H1 (cell line): ENCODE data around the gene TDRD6. TPM values are rescaled to one million over a fixed set of nuclear protein-coding genes. Genes with fewer than 3 reads are reported as not detected.

ENCODE experiments used
- CTCF ChIA-PET: fragments of 300-600 bp; sonication (Branson Sonifier 250); formaldehyde crosslinking; loops from one replicate; lab custom pipeline; 2021; ENCODE audit not compliant: partially characterized antibody; lab: Charles Lee
- POLR2A ChIA-PET: fragments of 300-600 bp; sonication (Branson Sonifier 250); formaldehyde crosslinking; loops from one replicate; lab custom pipeline; 2021; ENCODE audit warnings: inconsistent platforms; ENCODE audit not compliant: partially characterized antibody; lab: Charles Lee
- DNase-seq, 2 experiments: peaks; one replicate each; pipeline versions ENCODE4 v3.0.0 to v3.0.0-alpha.2; 2010 to 2022; ENCODE audit warnings: low spot score in 2 of 2, low read depth in 1 of 2, mixed read lengths in 1 of 2
- FAIRE-seq: peaks from 2 replicates; lab custom pipeline; 2011; peaks lifted over from hg19 to GRCh38; lab: Jason Lieb, UNC
- H2AFZ ChIP-seq: 2 replicates; pipeline ENCODE4 v1.8.1; 2012; ENCODE audit warnings: low read length, inconsistent platforms
- H2AK5ac ChIP-seq: 2 replicates; pipeline ENCODE4 v1.6.1; 2013; ENCODE audit warnings: low read depth, low read length
- H2BK120ac ChIP-seq: replicated peaks from 2 replicates; pipeline ENCODE3; 2013; ENCODE audit warnings: low read depth, low read length, inconsistent platforms
- H2BK12ac ChIP-seq: 2 replicates; pipeline ENCODE4 v1.6.1; 2013; ENCODE audit warnings: low read depth, low read length
- H2BK15ac ChIP-seq: 2 replicates; pipeline ENCODE4 v1.6.1; 2013; ENCODE audit warnings: low read length
- H2BK20ac ChIP-seq: 2 replicates; pipeline ENCODE4 v1.6.1; 2013; ENCODE audit warnings: low read length
- H2BK5ac ChIP-seq: 2 replicates; pipeline ENCODE4 v1.6.1; 2013; ENCODE audit warnings: low read depth, low read length
- H3K14ac ChIP-seq: 2 replicates; pipeline ENCODE4 v1.6.1; 2013; ENCODE audit warnings: inconsistent platforms; ENCODE audit not compliant: insufficient read length
- H3K18ac ChIP-seq: 2 replicates; pipeline ENCODE4 v1.6.1; 2013; ENCODE audit warnings: low read length; ENCODE audit errors: extremely low read depth
- H3K23ac ChIP-seq: 2 replicates; pipeline ENCODE4 v1.6.1; 2013; ENCODE audit warnings: inconsistent platforms; ENCODE audit not compliant: insufficient read length
- H3K23me2 ChIP-seq: 2 replicates; pipeline ENCODE4 v1.6.1; 2013; ENCODE audit warnings: low read depth, low read length
- H3K27ac ChIP-seq: 2 replicates; pipeline ENCODE4 v1.6.1; 2011; ENCODE audit warnings: low read depth, low read length, inconsistent platforms
- H3K27me3 ChIP-seq, 4 experiments: replicated peaks in 1 of 4; 1 replicate in 1 of 4; 2 replicates in 3 of 4; pipeline versions ENCODE4 v1.6.1 to v1.8.1; 2011 to 2013; ENCODE audit warnings: low read length in 3 of 4, mild to moderate bottlenecking in 3 of 4, inconsistent platforms in 2 of 4, mixed read lengths in 2 of 4, moderate library complexity in 1 of 4; ENCODE audit not compliant: control insufficient read depth in 3 of 4, insufficient read depth in 3 of 4; ENCODE audit errors: extremely low read depth in 1 of 4
- H3K36me3 ChIP-seq, 4 experiments: 2 replicates each; pipeline versions ENCODE4 v1.6.1 to v1.8.1; 2011 to 2013; ENCODE audit warnings: mild to moderate bottlenecking in 4 of 4, low read length in 3 of 4, moderate library complexity in 2 of 4, control low read depth in 1 of 4, inconsistent platforms in 1 of 4; ENCODE audit not compliant: insufficient read depth in 4 of 4, control insufficient read depth in 2 of 4
- H3K4ac ChIP-seq: replicated peaks from 2 replicates; pipeline ENCODE3; 2013; ENCODE audit warnings: low read length, low read depth, mixed read lengths, inconsistent platforms; ENCODE audit not compliant: insufficient read length
- H3K4me1 ChIP-seq, 4 experiments: replicated peaks in 1 of 4; 1 replicate in 1 of 4; 2 replicates in 3 of 4; pipeline versions ENCODE4 v1.6.1 to v1.8.1; 2011 to 2013; ENCODE audit warnings: low read length in 3 of 4, inconsistent platforms in 2 of 4, mixed read lengths in 1 of 4; ENCODE audit not compliant: insufficient read depth in 4 of 4, control insufficient read depth in 3 of 4
- H3K4me2 ChIP-seq, 2 experiments: 2 replicates each; pipeline versions ENCODE4 v1.6.1 to v1.8.1; 2011 to 2013; ENCODE audit warnings: low read depth in 2 of 2, low read length in 2 of 2, control low read depth in 1 of 2, inconsistent platforms in 1 of 2, mild to moderate bottlenecking in 1 of 2; ENCODE audit not compliant: insufficient read depth in 1 of 2
- H3K4me3 ChIP-seq, 4 experiments: fragments of 200-600, 300-600 bp in 1 of 4; sonication (generic), shearing (Covaris generic), sonication (Bioruptor Twin) in 1 of 4; 2 replicates each; pipeline versions ENCODE4 v1.5.1 to v1.8.1; 2011 to 2016; ENCODE audit warnings: low read length in 4 of 4, low read depth in 3 of 4, control low read depth in 2 of 4, inconsistent platforms in 2 of 4, mild to moderate bottlenecking in 2 of 4, mixed read lengths in 1 of 4, moderate library complexity in 1 of 4; ENCODE audit not compliant: insufficient read depth in 2 of 4; ENCODE audit errors: extremely low read depth in 1 of 4
- H3K56ac ChIP-seq: replicated peaks from 2 replicates; pipeline ENCODE3; 2013; ENCODE audit warnings: low read depth, mild to moderate bottlenecking, mixed read lengths, low read length, inconsistent platforms; ENCODE audit not compliant: insufficient read length
- H3K79me1 ChIP-seq: 2 replicates; pipeline ENCODE4 v1.6.1; 2013; ENCODE audit warnings: low read depth, low read length, control low read depth
- H3K79me2 ChIP-seq, 2 experiments: 2 replicates each; pipeline versions ENCODE4 v1.6.1 to v1.8.1; 2012 to 2013; ENCODE audit warnings: low read length in 2 of 2, mild to moderate bottlenecking in 2 of 2, inconsistent platforms in 1 of 2; ENCODE audit not compliant: insufficient read depth in 2 of 2, control insufficient read depth in 1 of 2
- H3K9ac ChIP-seq, 4 experiments: replicated peaks in 1 of 4; 1 replicate in 1 of 4; 2 replicates in 3 of 4; pipeline versions ENCODE4 v1.6.1 to v1.8.1; 2011 to 2013; ENCODE audit warnings: low read depth in 3 of 4, low read length in 3 of 4, control low read depth in 2 of 4, mild to moderate bottlenecking in 2 of 4, moderate library complexity in 2 of 4, inconsistent platforms in 1 of 4; ENCODE audit errors: extremely low read depth in 1 of 4
- H3K9me3 ChIP-seq, 2 experiments: 2 replicates each; pipeline versions ENCODE4 v1.6.1 to v1.8.1; 2012 to 2013; ENCODE audit warnings: mild to moderate bottlenecking in 2 of 2, moderate library complexity in 2 of 2, control low read depth in 1 of 2, inconsistent platforms in 1 of 2, low read depth in 1 of 2, low read length in 1 of 2, mixed read lengths in 1 of 2; ENCODE audit not compliant: insufficient read depth in 2 of 2
- H4K20me1 ChIP-seq, 2 experiments: replicated peaks in 1 of 2; 2 replicates each; pipeline versions ENCODE3 to v1.8.1; 2011 to 2013; ENCODE audit warnings: inconsistent platforms in 2 of 2, low read length in 2 of 2, mild to moderate bottlenecking in 1 of 2; ENCODE audit not compliant: insufficient read depth in 2 of 2, control insufficient read depth in 1 of 2
- H4K5ac ChIP-seq: 2 replicates; pipeline ENCODE4 v1.6.1; 2013; ENCODE audit warnings: low read length, low read depth, mixed read lengths, inconsistent platforms; ENCODE audit not compliant: insufficient read length
- H4K8ac ChIP-seq: 2 replicates; pipeline ENCODE4 v1.8.0; 2013; ENCODE audit warnings: mild to moderate bottlenecking, moderate library complexity, low read length, inconsistent platforms; ENCODE audit not compliant: insufficient read depth; ENCODE audit errors: extremely low read depth
- H4K91ac ChIP-seq: replicated peaks from 2 replicates; pipeline ENCODE3; 2013; ENCODE audit warnings: low read length, mixed read lengths, inconsistent platforms; ENCODE audit not compliant: insufficient read length
- WGBS, 2 experiments: shearing (Covaris generic) in 1 of 2; methylation state at CpG; one replicate each; pipeline versions ENCODE4 v1.1.6 to v1.1.7; 2013 to 2015; ENCODE audit warnings: low lambda C conversion rate in 2 of 2, mixed read lengths in 2 of 2, inconsistent platforms in 1 of 2, low coverage in 1 of 2, missing lambda C conversion rate in 1 of 2; ENCODE audit not compliant: insufficient replicate concordance in 2 of 2, insufficient coverage in 1 of 2, insufficient read length in 1 of 2; ENCODE audit errors: extremely low coverage in 1 of 2, missing lambda C conversion rate in 1 of 2; 5-methylcytosine and 5-hydroxymethylcytosine counted together
- polyA plus RNA-seq, 7 experiments: library from polyadenylated mRNA; depleted of rRNA in 3 of 7; stranded (reverse) in 5 of 7; unstranded in 2 of 7; fragments of >200 nt in 5 of 7; fragments of 200-250 nt in 2 of 7; gene quantifications; 1 replicate in 5 of 7; 2 replicates in 1 of 7; 4 replicates in 1 of 7; pipeline versions ENCODE4 v1.2.1 to v1.2.3, GENCODE V29; 2011 to 2013; ENCODE audit warnings: missing spikeins in 2 of 7, mixed read lengths in 2 of 7
- total RNA-seq: library from RNA; stranded (reverse); fragmentation: NEBNext Ultra II Directional; extraction: Animal tissue kit (Norgen Biotek cat#: 25700); gene quantifications from 2 replicates; pipeline ENCODE4 v1.2.1, GENCODE V29; 2021

Gene TDRD6
- total and polyA plus RNA-seq, 2 of the 8 experiments (the other 6 are each of a cell fraction or from before 2014, with no cell fraction given), result 0.06 to 0.19 TPM

DNA sequence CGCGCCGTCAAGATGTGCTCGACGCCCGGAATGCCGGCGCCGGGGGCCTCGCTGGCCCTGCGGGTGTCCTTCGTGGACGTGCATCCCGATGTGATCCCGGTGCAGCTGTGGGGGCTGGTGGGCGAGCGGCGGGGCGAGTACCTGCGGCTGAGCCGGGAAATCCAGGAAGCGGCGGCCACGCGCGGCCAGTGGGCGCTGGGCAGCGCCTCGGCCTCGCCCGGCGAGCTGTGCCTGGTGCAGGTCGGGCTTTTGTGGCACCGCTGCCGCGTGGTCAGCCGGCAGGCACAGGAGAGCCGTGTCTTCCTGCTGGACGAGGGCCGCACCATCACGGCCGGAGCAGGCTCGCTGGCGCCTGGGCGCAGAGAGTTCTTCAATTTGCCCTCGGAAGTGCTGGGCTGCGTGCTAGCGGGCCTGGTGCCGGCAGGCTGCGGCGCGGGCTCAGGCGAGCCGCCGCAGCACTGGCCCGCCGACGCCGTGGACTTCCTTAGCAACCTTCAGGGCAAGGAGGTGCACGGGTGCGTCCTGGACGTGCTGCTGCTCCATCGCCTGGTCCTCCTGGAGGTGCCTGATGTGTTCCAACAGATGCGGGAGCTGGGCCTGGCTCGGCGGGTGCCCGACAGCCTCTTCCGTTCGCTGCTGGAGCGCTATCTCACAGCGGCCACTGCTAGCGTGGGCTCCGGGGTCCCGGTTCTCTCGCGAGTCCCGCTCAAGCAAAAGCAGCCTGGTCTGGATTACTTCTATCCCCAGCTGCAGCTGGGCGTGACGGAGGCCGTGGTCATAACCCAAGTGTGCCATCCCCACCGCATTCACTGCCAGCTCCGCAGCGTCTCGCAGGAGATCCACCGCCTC is 656 bp downstream of the TDRD6 start:
- Histone ChIP-seq H2AFZ (no peak overlapping the region), H3K27ac (no peak overlapping the region), H3K18ac (no peak overlapping the region), H3K56ac (no peak overlapping the region), H3K36me3 (no peaks in the 10 kb centered on the region), H4K20me1 (no peaks in the 10 kb centered on the region), H3K4me1 (no peaks in the 10 kb centered on the region), H3K9me3 (no peaks in the 10 kb centered on the region), H4K91ac (no peak overlapping the region), H2BK15ac (no peak overlapping the region), H3K9ac (no peak overlapping the region), H3K4me2 (no peak overlapping the region), H2AK5ac (no peak overlapping the region), H3K27me3 (no peaks in the 10 kb centered on the region), H4K8ac (0 out of 2 replicates have a peak overlapping the region, but pooled peaks have one; percentile 4), H2BK5ac (no peak overlapping the region), H3K4me3 (no peak overlapping the region), H3K14ac (no peak overlapping the region), H3K23ac (no peak overlapping the region), H2BK20ac (no peak overlapping the region), H2BK120ac (no peak overlapping the region), H3K79me1 (no peaks in the 10 kb centered on the region), H3K4ac (no peak overlapping the region), H3K23me2 (0 out of 2 replicates have a peak, but pooled peaks cover 2% of the 10 kb centered on the region), H3K79me2 (no peaks in the 10 kb centered on the region), H2BK12ac (no peak overlapping the region), H4K5ac (no peak overlapping the region)
- CTCF ChIA-PET, result interaction anchor here (3.3 kb wide), 1 partner anchor 11 kb away, joined by 15 read pairs; no protein-coding TSS in a partner anchor
- WGBS, 2 experiments, result 97% methylated on average over 50 of the region's 85 CpGs; no CpG with 5 or more reads in 1 of the 2 experiments
- POLR2A ChIA-PET, result no interaction called here
- no peak for DNase-seq
- FAIRE-seq, result no peak
